Measurements from ENCODE around the gene TENT5C.

TENT5C gene

DNA sequence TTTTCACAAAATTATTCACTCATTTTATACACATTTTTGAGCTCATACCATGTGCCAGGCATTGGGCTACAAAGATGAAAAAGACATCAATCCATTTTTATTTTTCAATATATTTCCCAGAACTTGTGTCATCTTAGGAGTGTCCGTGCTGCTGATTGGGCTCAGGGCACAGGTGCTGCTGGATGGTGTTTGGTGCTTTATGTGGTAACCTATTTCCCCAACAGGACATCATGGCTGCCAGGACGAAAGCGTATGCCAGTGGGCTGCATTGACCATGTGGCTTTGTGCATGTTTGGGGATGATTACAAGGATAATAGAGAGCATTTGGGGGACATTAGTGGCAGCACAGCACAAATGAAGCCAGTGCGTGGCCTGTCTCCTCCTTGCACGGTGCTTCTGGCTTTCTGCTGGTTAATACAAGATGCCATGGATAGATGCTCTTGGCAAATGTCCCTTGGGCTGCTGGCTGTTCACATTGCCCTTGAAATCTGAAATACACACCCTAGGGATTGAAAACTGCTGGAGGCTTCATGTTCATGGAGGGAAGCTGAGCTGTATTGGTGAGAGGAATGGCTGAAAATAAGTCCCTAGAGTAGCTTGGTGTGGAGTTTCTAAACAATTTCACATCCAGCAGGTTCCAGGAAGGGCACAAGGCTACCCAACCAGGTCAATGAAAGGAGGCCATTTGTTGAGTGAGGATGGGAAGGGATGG, 52.3 kb downstream of the TENT5C start:
- TF ChIP-seq, protein P1, sequence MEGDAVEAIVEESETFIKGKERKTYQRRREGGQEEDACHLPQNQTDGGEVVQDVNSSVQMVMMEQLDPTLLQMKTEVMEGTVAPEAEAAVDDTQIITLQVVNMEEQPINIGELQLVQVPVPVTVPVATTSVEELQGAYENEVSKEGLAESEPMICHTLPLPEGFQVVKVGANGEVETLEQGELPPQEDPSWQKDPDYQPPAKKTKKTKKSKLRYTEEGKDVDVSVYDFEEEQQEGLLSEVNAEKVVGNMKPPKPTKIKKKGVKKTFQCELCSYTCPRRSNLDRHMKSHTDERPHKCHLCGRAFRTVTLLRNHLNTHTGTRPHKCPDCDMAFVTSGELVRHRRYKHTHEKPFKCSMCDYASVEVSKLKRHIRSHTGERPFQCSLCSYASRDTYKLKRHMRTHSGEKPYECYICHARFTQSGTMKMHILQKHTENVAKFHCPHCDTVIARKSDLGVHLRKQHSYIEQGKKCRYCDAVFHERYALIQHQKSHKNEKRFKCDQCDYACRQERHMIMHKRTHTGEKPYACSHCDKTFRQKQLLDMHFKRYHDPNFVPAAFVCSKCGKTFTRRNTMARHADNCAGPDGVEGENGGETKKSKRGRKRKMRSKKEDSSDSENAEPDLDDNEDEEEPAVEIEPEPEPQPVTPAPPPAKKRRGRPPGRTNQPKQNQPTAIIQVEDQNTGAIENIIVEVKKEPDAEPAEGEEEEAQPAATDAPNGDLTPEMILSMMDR (IDR thresholded peaks at IDR 0.05; ENCODE audit: low read length, missing control alignments), result no peak
- DNase-seq (ENCODE audit: low read depth), result no peak
- H3K4me3 ChIP-seq (replicated peaks; ENCODE audit: low read depth, low read length), result no peak overlapping the region

DNA sequence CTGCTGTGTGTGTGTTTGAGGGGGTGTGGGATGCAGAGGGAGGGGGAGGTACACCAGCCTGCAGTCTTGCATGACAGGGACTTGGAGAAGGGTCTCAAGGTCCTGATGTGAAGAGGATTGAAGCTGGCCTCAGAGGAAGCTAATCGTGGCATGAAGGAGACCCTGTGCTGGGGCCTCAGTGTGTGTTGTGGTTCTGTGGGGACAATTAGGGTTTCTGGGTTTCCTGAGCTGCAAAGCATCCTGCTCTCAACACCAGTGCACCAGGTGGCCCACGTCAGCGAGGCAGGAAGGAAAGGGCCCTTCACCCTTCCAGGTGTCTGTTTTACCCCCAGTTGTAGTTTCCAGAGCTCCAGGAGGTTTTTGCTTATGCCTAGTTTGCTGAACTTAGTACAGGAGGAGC, 52.8 kb downstream of the TENT5C start:
- no peak overlapping the region for H3K4me3 ChIP-seq (replicated peaks; ENCODE audit: low read depth, low read length)
- no peak for DNase-seq (ENCODE audit: low read depth)
- TF ChIP-seq, protein P1 (IDR thresholded peaks at IDR 0.05; ENCODE audit: low read length, missing control alignments), result no peak

DNA sequence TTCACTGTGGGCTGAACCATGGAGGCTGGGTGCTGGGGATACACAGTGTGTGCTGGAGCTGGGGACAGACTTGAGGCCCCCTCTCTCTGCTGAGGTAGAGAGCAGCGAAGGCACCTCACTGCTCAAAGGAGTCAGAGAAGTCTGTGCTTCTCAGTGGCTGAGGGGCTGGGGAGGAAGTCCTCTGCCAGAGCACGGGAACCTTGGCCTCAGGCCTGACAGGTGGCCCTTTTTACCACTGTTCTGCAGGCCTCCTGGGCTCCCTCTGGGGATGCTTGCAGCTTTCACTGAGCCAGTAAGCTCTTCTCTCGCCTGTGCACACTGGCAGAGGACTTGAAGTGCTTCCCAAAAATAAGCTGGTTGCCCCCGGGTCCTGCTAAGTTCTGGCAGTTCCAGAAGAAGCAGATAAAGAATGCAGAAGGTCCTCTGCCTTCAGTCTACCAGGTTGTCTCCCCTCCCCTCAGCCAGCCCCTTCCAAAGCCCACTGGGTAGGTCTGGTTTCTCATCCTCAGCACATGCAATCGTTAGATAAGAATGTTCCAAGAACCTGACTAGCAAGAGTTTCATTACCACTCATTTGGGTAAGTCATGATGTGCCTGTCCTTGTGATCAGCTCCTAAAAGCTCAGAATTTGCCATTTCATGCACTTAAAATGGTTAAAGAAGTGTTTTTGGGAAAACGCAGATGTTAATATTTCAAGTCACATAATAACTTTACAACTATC, 53.9 kb downstream of the TENT5C start:
- H3K4me3 ChIP-seq (replicated peaks; ENCODE audit: low read depth, low read length), result no peak overlapping the region
- no peak for DNase-seq (ENCODE audit: low read depth)
- TF ChIP-seq, protein P1 (IDR thresholded peaks at IDR 0.05; ENCODE audit: low read length, missing control alignments), result no peak

DNA sequence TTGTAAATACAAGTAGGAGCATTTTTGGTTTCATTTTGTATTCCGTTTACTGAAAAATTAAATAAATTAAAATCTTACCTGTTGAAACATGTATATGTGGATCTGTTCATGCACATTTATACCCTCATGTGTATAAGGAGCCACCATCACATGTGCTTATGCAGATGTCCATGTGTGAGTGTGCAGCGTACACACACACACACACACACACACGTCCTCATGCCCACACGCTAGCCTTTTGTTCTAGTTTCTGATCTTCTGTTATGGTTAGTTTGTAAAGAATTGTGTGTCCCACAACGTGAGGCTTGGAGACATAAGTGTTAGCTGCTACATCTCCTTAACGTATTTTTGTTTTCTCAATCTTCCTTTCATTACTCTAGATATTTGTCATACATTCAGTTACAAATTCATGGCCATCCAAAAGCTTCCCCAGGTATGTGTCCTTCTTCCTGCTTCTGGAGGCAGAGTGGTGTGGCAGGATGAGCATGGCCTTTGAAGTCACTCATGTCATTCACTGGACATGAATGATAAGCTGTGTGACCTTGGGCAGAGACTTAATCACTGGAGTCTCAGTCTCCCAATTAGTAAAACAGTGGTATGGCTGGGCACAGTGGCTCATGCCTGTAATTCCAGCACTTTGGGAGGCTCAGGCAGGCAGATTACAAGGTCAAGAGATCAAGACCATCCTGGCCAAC, 54.6 kb downstream of the TENT5C start:
- no peak for DNase-seq (ENCODE audit: low read depth)
- H3K4me3 ChIP-seq (replicated peaks; ENCODE audit: low read depth, low read length), result no peak overlapping the region
- TF ChIP-seq, protein P1 (IDR thresholded peaks at IDR 0.05; ENCODE audit: low read length, missing control alignments), result no peak

DNA sequence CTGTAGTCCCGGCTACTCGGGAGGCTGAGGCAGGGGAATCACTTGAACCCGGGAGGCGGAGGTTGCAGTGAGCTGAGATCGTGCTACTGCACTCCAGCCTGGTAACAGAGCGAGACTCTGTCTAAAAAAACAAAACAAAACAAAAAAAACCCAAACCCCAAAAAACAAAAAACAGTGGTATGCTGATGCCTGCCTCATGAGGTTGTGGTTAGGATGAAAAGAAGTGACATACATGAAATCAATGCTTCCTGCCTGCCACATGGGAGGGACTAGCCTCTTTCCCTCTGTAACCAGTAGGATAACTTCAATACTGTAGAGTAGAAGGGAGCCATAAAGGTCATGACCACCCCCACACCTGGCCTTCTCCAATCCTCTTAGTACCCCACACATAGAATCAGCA, 55.2 kb downstream of the TENT5C start:
- TF ChIP-seq, protein P1 (IDR thresholded peaks at IDR 0.05; ENCODE audit: low read length, missing control alignments), result no peak
- no peak for DNase-seq (ENCODE audit: low read depth)
- no peak overlapping the region for H3K4me3 ChIP-seq (replicated peaks; ENCODE audit: low read depth, low read length)

DNA sequence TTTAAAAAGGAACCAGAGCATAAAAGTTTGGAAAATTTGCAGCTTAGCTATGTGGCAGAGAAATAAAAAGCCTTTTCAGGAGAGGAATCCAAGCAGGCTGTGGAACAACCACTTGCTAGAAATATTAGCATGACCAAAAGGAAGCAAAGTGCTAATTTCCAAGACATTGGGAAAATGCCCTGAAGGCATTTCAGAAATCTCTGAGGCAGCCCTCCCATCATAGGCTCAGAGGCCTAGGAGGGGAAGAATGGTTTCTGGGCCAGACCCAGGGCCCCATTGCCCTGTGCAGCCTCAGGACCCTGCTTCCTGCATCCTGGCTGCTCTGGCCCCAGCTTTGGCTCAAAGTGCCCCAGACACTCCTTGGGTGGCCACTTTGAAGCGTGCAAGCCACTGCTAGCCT, 56.8 kb downstream of the TENT5C start:
- DNase-seq (ENCODE audit: low read depth), result no peak
- no peak overlapping the region for H3K4me3 ChIP-seq (replicated peaks; ENCODE audit: low read depth, low read length)
- TF ChIP-seq, protein P1 (IDR thresholded peaks at IDR 0.05; ENCODE audit: low read length, missing control alignments), result no peak

Measured in fibroblast of pulmonary artery (primary cell).